Testis (tissue), 3 donors: ENCODE measurements around the gene TWIST2. TPM values are rescaled to one million over a fixed set of nuclear protein-coding genes. Genes with fewer than 3 reads are reported as not detected.

ENCODE experiments used
- DNase-seq: peaks from one replicate; pipeline ENCODE4 v3.0.0-alpha.2; 2019
- H3K27ac ChIP-seq, 2 donors: fragments of 200-600 bp; sonication (generic); one replicate each; pipeline ENCODE4 v1.5.1; 2019
- H3K27me3 ChIP-seq: fragments of 200-600 bp; sonication (generic); one replicate; pipeline ENCODE4 v1.5.1; 2019
- H3K36me3 ChIP-seq: fragments of 200-600 bp; sonication (generic); one replicate; pipeline ENCODE4 v1.5.1; 2017; ENCODE audit warnings: low read depth; ENCODE audit errors: missing control alignments
- H3K4me1 ChIP-seq: fragments of 200-600 bp; sonication (generic); one replicate; pipeline ENCODE4 v1.5.1; 2019
- H3K4me3 ChIP-seq, 2 donors: fragments of 200-600 bp; sonication (generic); one replicate each; pipeline ENCODE4 v1.5.1; 2017 to 2019
- H3K9me3 ChIP-seq: fragments of 200-600 bp; sonication (generic); one replicate; pipeline ENCODE4 v1.5.1; 2017
- POLR2A ChIP-seq: fragments of 450-650 bp; IDR thresholded peaks from one replicate; pipeline ENCODE4 v1.6.1; 2017; ENCODE audit warnings: antibody characterized with exemption, mild to moderate bottlenecking, moderate library complexity
- WGBS, 2 donors: methylation state at CpG; one replicate each; pipeline ENCODE4 v1.1.5; 2018; 5-methylcytosine and 5-hydroxymethylcytosine counted together
- intact Hi-C: fragments of 100-400 bp; cut with DNase I; formaldehyde crosslinking; loops from one replicate; pipeline ENCODE4 v1.15.1; 2023; ENCODE audit warnings: low total_unique reads
- polyA plus RNA-seq: library from polyadenylated mRNA; stranded (reverse); fragments of 350-450 nt; fragmentation: Illumina TruSeq; extraction: RNeasy Lipid Tissue Mini Kit (QIAGEN cat#74804); gene quantifications from one replicate; pipeline ENCODE4 v1.2.3, GENCODE V29; 2014; ENCODE audit warnings: low read depth, low replicate concordance; ENCODE audit not compliant: insufficient read depth
- total RNA-seq, 2 donors: library from RNA; depleted of rRNA; stranded (reverse); fragments of >200 nt; gene quantifications; one replicate each; pipeline ENCODE4 v1.2.3, GENCODE V29; 2016
- TF ChIP-seq, protein P1 (sequence below), 3 experiments: fragments of 450-650 bp in 2 of 3; fragments of 200-600 bp in 1 of 3; sonication (generic) in 1 of 3; IDR thresholded peaks; one replicate each; pipeline ENCODE4 v1.5.1; 2016 to 2019; ENCODE audit warnings: antibody characterized with exemption in 3 of 3, mild to moderate bottlenecking in 2 of 3, moderate library complexity in 1 of 3

The TWIST2 gene
- total and polyA plus RNA-seq, 3 donors from 2014 or later = 5.0 to 11.3 (median 10.3) TPM

- DNase-seq = no peak
- Histone ChIP-seq H3K27me3 (no peaks in the 10 kb centered on the region), H3K27ac (no peak overlapping the region), H3K4me1 (peaks cover 16% of the 10 kb centered on the region), H3K36me3 (no peaks in the 10 kb centered on the region), H3K4me3 (no peak overlapping the region), H3K9me3 (no peaks in the 10 kb centered on the region)
- 92 to 93% methylated on average over 20 of the region's 20 CpGs for WGBS, 2 donors
- TF ChIP-seq, protein P1, sequence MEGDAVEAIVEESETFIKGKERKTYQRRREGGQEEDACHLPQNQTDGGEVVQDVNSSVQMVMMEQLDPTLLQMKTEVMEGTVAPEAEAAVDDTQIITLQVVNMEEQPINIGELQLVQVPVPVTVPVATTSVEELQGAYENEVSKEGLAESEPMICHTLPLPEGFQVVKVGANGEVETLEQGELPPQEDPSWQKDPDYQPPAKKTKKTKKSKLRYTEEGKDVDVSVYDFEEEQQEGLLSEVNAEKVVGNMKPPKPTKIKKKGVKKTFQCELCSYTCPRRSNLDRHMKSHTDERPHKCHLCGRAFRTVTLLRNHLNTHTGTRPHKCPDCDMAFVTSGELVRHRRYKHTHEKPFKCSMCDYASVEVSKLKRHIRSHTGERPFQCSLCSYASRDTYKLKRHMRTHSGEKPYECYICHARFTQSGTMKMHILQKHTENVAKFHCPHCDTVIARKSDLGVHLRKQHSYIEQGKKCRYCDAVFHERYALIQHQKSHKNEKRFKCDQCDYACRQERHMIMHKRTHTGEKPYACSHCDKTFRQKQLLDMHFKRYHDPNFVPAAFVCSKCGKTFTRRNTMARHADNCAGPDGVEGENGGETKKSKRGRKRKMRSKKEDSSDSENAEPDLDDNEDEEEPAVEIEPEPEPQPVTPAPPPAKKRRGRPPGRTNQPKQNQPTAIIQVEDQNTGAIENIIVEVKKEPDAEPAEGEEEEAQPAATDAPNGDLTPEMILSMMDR (IDR thresholded peaks at IDR 0.05) = no peak
- no peak for TF ChIP-seq POLR2A
- intact Hi-C loops = no loop called here
Observed at GRCh38 chr2:238925816-238926521, 78.1 kb downstream of the TWIST2 start.

- no peak for DNase-seq
Observed at GRCh38 chr2:238926761-238927611, 79.1 kb downstream of the TWIST2 start.

DNA sequence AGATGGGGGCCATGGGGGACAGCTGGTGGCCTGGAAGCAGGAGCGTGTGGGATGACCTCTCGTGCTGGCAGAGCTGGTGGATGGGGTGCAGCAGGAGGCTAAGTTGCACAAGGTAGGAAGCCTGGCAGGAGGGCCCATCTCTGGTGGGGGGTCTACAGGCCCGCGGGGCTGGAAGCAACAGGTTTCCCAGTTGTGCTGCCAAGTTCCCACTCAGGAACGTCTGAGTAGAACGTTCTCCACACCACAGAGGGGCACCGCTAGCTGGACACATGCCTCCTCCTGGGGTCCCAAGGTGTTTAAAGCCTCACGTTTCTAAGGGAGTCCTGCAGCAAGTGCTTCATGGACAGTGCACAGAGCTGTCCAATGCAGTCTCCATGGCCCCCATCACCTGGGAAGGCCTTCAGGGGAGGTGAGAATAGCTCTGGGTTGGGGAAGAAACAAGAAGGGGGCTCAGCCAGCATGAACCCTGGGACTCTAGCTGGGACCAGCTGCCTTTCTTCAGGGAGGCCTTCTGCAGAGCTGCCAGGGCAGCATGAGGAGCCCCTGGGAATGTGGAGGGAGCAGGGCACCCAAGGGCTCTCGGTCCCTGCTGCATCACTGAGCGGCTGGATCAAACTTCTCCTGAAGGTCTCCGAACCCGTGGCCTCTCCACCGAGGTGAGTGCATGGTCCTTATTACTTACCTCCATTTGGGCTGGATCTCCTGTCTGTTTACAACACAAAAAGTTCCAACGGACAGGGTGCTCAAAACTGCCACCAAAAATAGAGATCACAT, 80.0 kb downstream of the TWIST2 start:
- Histone ChIP-seq H3K9me3 (no peaks in the 10 kb centered on the region), H3K27ac (no peak overlapping the region), H3K4me3 (no peak overlapping the region), H3K27me3 (no peaks in the 10 kb centered on the region), H3K36me3 (no peaks in the 10 kb centered on the region), H3K4me1 (peaks cover 16% of the 10 kb centered on the region)
- DNase-seq = no peak
- 90 to 91% methylated on average over 12 to 14 of the region's 14 CpGs for WGBS, 2 donors
- intact Hi-C loops = no loop called here
- TF ChIP-seq POLR2A = no peak
- TF ChIP-seq, protein P1 (IDR thresholded peaks at IDR 0.05) = no peak

More at GRCh38 chr2:238926761-238927611, 79.1 kb downstream of the TWIST2 start:
- Histone ChIP-seq H3K4me3 (no peak overlapping the region), H3K27ac (no peak overlapping the region), H3K27me3 (no peaks in the 10 kb centered on the region), H3K36me3 (no peaks in the 10 kb centered on the region), H3K4me1 (peaks cover 16% of the 10 kb centered on the region), H3K9me3 (no peaks in the 10 kb centered on the region)
- TF ChIP-seq, protein P1 (IDR thresholded peaks at IDR 0.05) = no peak
- no peak for TF ChIP-seq POLR2A
- intact Hi-C loops = no loop called here
- WGBS, 2 donors = 86 to 92% methylated on average over 23 to 24 of the region's 24 CpGs

- 69 to 79% methylated on average over 13 to 18 of the region's 18 CpGs for WGBS, 2 donors
- no peaks in the 10 kb centered on the region for H3K36me3 ChIP-seq
- no peak overlapping the region for H3K4me3 ChIP-seq
- DNase-seq = no peak
- intact Hi-C loops = no loop called here
- H3K27me3 ChIP-seq = no peaks in the 10 kb centered on the region
- H3K27ac ChIP-seq = peak overlapping the region in 1 of 2 donors; percentile 70
- peaks cover 16% of the 10 kb centered on the region for H3K4me1 ChIP-seq
- TF ChIP-seq, protein P1 (IDR thresholded peaks at IDR 0.05) = no peak
- no peak for TF ChIP-seq POLR2A
- H3K9me3 ChIP-seq = no peaks in the 10 kb centered on the region
Observed at GRCh38 chr2:238928520-238929241, 80.8 kb downstream of the TWIST2 start.
